GM13976 (cell line): ENCODE results near the gene FHOD3.

ENCODE experiments used
- DNase-seq: peaks from one replicate; pipeline ENCODE4 v3.0.0; 2012; ENCODE audit warnings: low spot score
- in situ Hi-C: fragments of 300-500 bp; cut with MboI; formaldehyde crosslinking; loops from one replicate; pipeline ENCODE4 v1.12.0; 2022; ENCODE audit warnings: low sequenced_read_pairs, mixed read lengths, inconsistent platforms; ENCODE audit not compliant: unreplicated experiment
- TF ChIP-seq, protein P1 (sequence below): IDR thresholded peaks from 2 replicates; pipeline ENCODE4 v1.5.1; 2012; ENCODE audit warnings: borderline replicate concordance, mild to moderate bottlenecking; ENCODE audit not compliant: insufficient read depth; ENCODE audit errors: extremely low read depth, missing control alignments, control extremely low read depth

FHOD3 gene

DNA sequence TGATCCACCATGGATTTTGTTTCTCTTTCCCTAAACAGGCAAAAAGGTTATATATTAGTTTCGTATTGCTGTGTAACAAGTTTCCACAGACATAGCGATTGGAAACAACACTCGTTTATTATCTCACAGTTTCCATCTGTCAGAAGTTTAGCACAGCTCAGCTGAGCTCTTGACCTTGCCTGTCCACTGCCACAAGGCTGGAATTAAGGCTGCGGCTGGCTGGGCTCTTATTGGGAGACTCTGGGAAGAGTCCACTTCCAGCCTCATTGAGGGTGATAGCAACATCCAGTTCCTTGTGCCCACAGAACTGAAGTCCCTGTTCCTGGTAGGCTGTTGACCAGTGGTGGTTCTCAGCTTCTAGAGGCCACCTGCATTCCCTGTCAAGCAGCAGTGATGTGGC, 410.9 kb downstream of the FHOD3 start:
- in situ Hi-C loops = no loop called here
- TF ChIP-seq, protein P1, sequence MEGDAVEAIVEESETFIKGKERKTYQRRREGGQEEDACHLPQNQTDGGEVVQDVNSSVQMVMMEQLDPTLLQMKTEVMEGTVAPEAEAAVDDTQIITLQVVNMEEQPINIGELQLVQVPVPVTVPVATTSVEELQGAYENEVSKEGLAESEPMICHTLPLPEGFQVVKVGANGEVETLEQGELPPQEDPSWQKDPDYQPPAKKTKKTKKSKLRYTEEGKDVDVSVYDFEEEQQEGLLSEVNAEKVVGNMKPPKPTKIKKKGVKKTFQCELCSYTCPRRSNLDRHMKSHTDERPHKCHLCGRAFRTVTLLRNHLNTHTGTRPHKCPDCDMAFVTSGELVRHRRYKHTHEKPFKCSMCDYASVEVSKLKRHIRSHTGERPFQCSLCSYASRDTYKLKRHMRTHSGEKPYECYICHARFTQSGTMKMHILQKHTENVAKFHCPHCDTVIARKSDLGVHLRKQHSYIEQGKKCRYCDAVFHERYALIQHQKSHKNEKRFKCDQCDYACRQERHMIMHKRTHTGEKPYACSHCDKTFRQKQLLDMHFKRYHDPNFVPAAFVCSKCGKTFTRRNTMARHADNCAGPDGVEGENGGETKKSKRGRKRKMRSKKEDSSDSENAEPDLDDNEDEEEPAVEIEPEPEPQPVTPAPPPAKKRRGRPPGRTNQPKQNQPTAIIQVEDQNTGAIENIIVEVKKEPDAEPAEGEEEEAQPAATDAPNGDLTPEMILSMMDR = no peak
- DNase-seq = no peak

- in situ Hi-C loops = no loop called here
- TF ChIP-seq, protein P1 = no peak
- no peak for DNase-seq
Observed at GRCh38 chr18:36709315-36709714, 411.8 kb downstream of the FHOD3 start.

DNA sequence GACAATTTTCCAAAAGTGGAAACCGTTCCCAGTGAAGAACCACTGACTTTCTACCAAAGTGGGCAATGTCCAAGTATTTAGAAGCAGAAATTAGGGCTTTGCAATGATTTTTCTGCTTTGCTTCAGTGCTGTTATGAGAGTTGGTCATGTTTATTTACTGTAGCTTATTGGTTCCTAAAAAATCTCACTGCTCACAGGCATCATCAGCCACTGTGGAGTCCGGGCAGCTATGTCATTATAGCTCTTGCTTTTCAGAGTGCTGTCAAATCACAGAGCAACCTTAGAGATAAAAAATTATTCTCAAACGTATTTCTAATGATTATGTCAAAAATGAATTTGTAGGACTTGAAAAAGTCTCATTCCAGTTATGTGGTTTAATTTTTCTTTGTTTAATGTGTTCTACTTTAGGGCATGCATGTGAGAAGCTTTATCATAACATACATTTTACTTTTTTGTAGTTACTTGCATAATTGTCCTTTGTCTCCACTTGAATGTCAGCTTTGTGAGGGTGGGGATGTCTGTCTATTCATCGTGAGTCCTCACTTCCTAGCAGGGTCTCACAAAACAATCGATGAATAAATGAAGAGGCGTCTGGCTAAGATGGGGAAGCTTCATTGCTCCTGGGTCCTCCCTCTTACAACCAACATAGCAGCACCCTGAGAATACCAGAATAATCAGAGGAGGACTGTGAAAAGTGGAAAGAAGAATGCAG, 413.7 kb downstream of the FHOD3 start:
- TF ChIP-seq, protein P1 = no peak
- DNase-seq = no peak
- in situ Hi-C loops = no loop called here

- in situ Hi-C loops = no loop called here
- no peak for DNase-seq
- TF ChIP-seq, protein P1 = no peak
Observed at GRCh38 chr18:36711813-36712444, 414.4 kb downstream of the FHOD3 start.

DNA sequence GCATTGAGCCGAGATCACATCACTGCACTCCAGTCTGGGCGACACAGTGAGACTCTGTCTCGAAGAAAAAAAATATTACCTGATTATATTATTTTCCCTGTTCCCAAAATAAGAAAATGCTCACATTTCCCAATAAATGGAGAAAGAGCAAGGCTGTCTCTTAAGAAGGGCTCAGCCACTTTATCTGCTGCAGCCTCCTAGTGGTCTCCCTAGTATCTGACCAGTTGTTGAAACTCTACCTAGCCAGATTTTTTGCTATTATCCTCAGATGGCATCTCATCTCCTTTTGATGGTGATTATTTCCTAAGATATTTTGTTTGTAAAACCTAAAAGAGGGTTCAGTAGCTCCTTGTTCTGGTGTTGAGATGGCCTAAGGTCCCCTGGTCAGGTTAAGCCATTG, 417.0 kb downstream of the FHOD3 start:
- no peak for DNase-seq
- in situ Hi-C loops = no loop called here
- TF ChIP-seq, protein P1 = no peak

GRCh38 chr18:36717422-36718110, 420.1 kb downstream of the FHOD3 start:
- in situ Hi-C loops = no loop called here
- no peak for DNase-seq
- TF ChIP-seq, protein P1 = no peak
